ENCODE data around the gene ADAMTS12.

- TF ChIP-seq CTCF (IDR thresholded peaks at IDR 0.05; ENCODE audit: low read depth, low read length, missing input control) = no peak
- TF ChIP-seq JUND (IDR thresholded peaks at IDR 0.05) = no peak
- no peak for TF ChIP-seq RAD21 (IDR thresholded peaks at IDR 0.05)
- TF ChIP-seq REST (IDR thresholded peaks at IDR 0.05) = no peak
- TF ChIP-seq ATF3 (IDR thresholded peaks at IDR 0.05) = no peak
- TF ChIP-seq MAX (IDR thresholded peaks at IDR 0.05) = no peak
- TF ChIP-seq FOXA1 (IDR thresholded peaks at IDR 0.05) = no peak
- TF ChIP-seq GABPA (IDR thresholded peaks at IDR 0.05 in 1 of 2, conservative IDR thresholded peaks at IDR 0.05 in 1 of 2) = no peak
- TF ChIP-seq SP1 (IDR thresholded peaks at IDR 0.05) = no peak
- TF ChIP-seq TAF1 (conservative IDR thresholded peaks at IDR 0.05) = no peak
- no peak for TF ChIP-seq NR2F2 (IDR thresholded peaks at IDR 0.05)
Measured at GRCh38 chr5:33539212-33539611, 352.6 kb downstream of the ADAMTS12 start.

Data from liver (tissue), 3 donors.